AG04449 (cell line): ENCODE data around the gene OVOL1.

Experiments used
- CTCF ChIA-PET: fragments of 350-600 bp; formaldehyde crosslinking; extraction: SDS; loops from one replicate; lab custom pipeline; 2021; ENCODE audit warnings: antibody characterized with exemption; lab: Yijun Ruan, JAX
- POLR2A ChIA-PET: fragments of 400-600, 350-600 bp; formaldehyde crosslinking; extraction: SDS; loops from one replicate; lab custom pipeline; 2020; ENCODE audit warnings: antibody characterized with exemption, inconsistent platforms; lab: Yijun Ruan, JAX
- DNase-seq: peaks from one replicate; pipeline ENCODE4 v3.0.0-alpha.2; 2010; ENCODE audit warnings: low read depth, low spot score
- H3K4me3 ChIP-seq: 2 replicates; pipeline ENCODE4 v1.5.1; 2011; ENCODE audit warnings: low read depth, mild to moderate bottlenecking, control low read depth, low read length
- CTCF ChIP-seq: IDR thresholded peaks from one replicate; pipeline ENCODE4 v1.5.1; 2011; ENCODE audit warnings: mild to moderate bottlenecking, moderate library complexity, low read length, control low read depth, inconsistent platforms; ENCODE audit not compliant: insufficient read depth; ENCODE audit errors: missing control alignments

The OVOL1 gene

DNA sequence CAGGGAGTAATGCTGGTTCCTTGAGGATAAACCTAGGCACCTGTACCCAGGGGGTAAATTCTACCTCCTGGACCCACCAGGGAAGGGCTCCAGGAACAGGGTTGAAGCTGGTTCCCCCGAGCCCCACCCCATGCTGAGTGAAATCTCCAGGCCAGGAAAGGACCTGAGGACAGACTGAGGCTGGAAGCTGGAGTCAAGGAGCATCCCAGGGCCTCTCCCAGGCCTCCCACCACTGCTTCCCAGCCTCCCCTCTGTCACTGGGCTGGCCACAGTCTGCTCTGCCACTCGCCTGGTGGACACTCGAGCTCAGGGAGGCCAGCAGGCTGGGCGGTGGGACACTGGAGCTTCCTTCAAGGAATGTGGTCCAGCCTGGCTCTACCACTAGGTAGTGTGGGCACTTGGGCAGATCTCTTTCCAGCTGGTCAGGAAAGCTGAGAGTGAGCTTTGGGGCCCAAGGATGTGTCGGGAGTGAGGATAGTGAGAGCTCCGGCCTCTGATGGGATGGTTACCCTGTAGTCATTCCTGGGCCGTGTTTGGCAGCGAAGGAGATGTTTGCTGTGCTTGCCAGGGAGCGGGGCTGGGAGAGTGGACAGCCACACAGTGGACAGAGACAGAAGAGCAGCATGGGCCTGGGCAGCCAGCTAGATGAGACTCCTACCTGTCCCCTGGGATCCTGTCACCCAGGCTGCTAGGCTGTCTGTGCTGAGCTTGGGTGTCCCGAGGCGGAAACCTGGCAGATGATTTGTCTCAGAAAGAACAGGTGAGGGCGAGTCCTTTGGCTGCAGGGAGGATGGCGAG is 3.4 kb downstream of the OVOL1 start:
- ChIA-PET POLR2A (interaction anchor here (0.6 kb wide), 1 partner anchor 21 kb away, joined by 3 read pairs; no protein-coding TSS in a partner anchor), CTCF (interaction anchor here (0.8 to 6.4 kb wide), 4 partner anchors 9 to 27 kb away, joined by 3 to 45 read pairs (median 12); partner anchors contain the start of gene AP5B1)
- H3K4me3 ChIP-seq = no peak overlapping the region
- DNase-seq = no peak
- TF ChIP-seq CTCF = no peak

DNA sequence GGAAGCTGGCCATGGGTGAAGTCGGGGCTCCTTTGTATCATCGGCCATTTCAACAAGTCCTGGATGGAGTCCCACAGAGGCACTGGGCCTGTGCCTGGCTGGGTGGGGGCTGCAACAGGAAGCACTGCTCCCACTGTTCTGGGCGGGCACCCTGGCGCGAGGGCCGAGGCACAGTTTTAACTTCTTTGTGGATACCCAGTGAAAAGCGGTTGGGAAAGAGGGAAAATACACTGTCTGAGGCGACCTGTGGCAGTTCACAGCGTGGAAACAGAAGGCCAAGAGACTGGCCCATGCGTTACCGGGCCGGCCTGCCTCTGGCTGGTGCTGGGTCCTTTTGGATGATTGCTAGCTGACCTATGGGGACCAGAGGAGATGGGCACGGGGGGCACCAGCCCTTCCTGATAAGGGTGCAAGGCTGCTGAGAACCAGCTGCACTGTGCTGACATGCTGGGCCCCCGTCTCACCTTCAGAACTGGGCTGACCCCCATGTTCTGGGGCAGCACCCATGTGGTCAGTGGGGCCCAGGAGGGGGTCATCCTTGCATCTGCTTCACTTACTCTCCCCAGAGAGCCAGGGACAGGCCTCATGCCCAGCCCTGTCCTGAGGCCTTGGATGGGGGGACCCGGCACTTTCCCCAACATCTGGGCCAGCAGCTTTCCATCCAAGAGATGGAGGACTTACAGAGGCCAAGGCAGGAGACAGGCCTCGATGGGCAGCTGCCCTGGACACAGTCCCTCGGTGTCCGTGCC is 4.2 kb downstream of the OVOL1 start:
- no peak for DNase-seq
- H3K4me3 ChIP-seq = no peak overlapping the region
- CTCF ChIA-PET = interaction anchor here (0.8 to 6.4 kb wide), 4 partner anchors 8 to 21 kb away, joined by 3 to 45 read pairs (median 12); partner anchors contain the start of gene AP5B1
- no peak for TF ChIP-seq CTCF
- POLR2A ChIA-PET = interaction anchor here (0.6 kb wide), 1 partner anchor 21 kb away, joined by 3 read pairs; no protein-coding TSS in a partner anchor

GRCh38 chr11:65791719-65792213 is 4.9 kb downstream of the OVOL1 start:
- no peak for DNase-seq
- ChIA-PET POLR2A (no interaction called here), CTCF (interaction anchor here (1.0 to 6.4 kb wide), 3 partner anchors 9 to 22 kb away, joined by 4 to 45 read pairs (median 20); partner anchors contain the start of gene AP5B1)
- no peak for TF ChIP-seq CTCF
- no peak overlapping the region for H3K4me3 ChIP-seq

- ChIA-PET POLR2A (no interaction called here), CTCF (interaction anchor here (1.2 to 6.4 kb wide), 4 partner anchors 9 to 26 kb away, joined by 3 to 45 read pairs (median 12); partner anchors contain the start of gene AP5B1)
- TF ChIP-seq CTCF = no peak
- H3K4me3 ChIP-seq = no peak overlapping the region
- no peak for DNase-seq
Measured at GRCh38 chr11:65792456-65792855, 5.6 kb downstream of the OVOL1 start.

DNA sequence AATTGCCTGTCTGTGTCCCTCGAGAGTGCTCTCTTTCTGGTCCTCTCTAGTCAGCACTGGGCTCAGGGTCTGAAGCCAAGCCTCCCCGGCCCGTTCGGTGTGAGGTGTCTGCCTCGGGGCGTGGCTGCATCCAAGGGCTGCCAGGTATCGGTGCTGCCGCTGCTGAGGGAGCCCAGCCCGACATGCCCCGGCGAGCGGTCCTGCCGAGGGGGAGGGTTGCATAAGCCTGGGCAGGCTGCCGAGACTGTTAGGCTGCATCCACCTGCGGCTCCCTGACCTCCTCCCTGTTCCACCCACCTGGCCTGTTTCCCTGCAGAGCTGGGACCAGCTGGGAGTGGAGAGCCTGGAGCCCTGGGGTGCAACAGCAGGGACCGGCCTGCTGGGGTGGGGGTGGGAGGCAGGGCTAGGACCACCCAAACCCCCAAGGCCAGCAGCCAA is 6.3 kb downstream of the OVOL1 start:
- TF ChIP-seq CTCF = no peak
- no peak overlapping the region for H3K4me3 ChIP-seq
- POLR2A ChIA-PET = no interaction called here
- no peak for DNase-seq
- CTCF ChIA-PET = interaction anchor here (1.2 to 6.4 kb wide), 5 partner anchors 9 to 82 kb away, joined by 3 to 45 read pairs (median 7); partner anchors contain the start of gene AP5B1
